ENCODE results near the gene PLCL1.

GRCh38 chr2:197925204-197925603 lies 120.8 kb downstream of the PLCL1 start:
- TF ChIP-seq CTCF (IDR thresholded peaks at IDR 0.05; ENCODE audit: low read length) = no peak
- no peak for TF ChIP-seq EZH2 (optimal IDR thresholded peaks at IDR 0.05; ENCODE audit: low read depth, low read length)
